SK-N-SH treated with all-trans-retinoic acid at 6 μM for 48 hours (cell line): ENCODE results near the gene PRKAG2.

ENCODE experiments used
- ATAC-seq: fragments of 200-7000 bp; cut with Tn5 transposase; 3 replicates; pipeline ENCODE4 v1.9.1; 2020; ENCODE audit warnings: mild to moderate bottlenecking, moderate library complexity
- ARNTL ChIP-seq: fragments of 450-650 bp; formaldehyde crosslinking; IDR thresholded peaks from 2 replicates; pipeline ENCODE4 v1.5.0; 2020; ENCODE audit warnings: low read depth, mild to moderate bottlenecking, moderate library complexity, borderline replicate concordance
- BACH2 ChIP-seq: fragments of 250-450 bp; sonication (Bioruptor Pico); IDR thresholded peaks from 2 replicates; pipeline ENCODE4 v1.9.0; 2021; ENCODE audit warnings: mild to moderate bottlenecking, borderline replicate concordance
- CSDC2 ChIP-seq: fragments of 250-450 bp; sonication (Bioruptor Pico); IDR thresholded peaks from 2 replicates; pipeline ENCODE4 v1.5.0; 2020; ENCODE audit warnings: mild to moderate bottlenecking, moderate library complexity
- ESRRG ChIP-seq: fragments of 250-450 bp; sonication (Bioruptor Pico); IDR thresholded peaks from 2 replicates; pipeline ENCODE4 v1.6.1; 2021; ENCODE audit warnings: mild to moderate bottlenecking
- GLIS3 ChIP-seq: fragments of 250-450 bp; sonication (Bioruptor Pico); IDR thresholded peaks from 2 replicates; pipeline ENCODE4 v1.5.0; 2020; ENCODE audit warnings: mild to moderate bottlenecking, moderate library complexity
- ISL1 ChIP-seq: fragments of 250-450 bp; sonication (Bioruptor Pico); IDR thresholded peaks from 2 replicates; pipeline ENCODE4 v2.1.2; 2022; ENCODE audit warnings: mild to moderate bottlenecking, moderate library complexity
- OSR1 ChIP-seq: fragments of 250-450 bp; sonication (Bioruptor Pico); IDR thresholded peaks from 2 replicates; pipeline ENCODE4 v1.8.0; 2022; ENCODE audit warnings: moderate library complexity, mild to moderate bottlenecking, inconsistent platforms
- PPARA ChIP-seq: fragments of 250-450 bp; sonication (Bioruptor Pico); IDR thresholded peaks from 2 replicates; pipeline ENCODE4 v1.5.0; 2020; ENCODE audit warnings: mild to moderate bottlenecking, borderline replicate concordance
- SNAI2 ChIP-seq: fragments of 250-450 bp; sonication (Bioruptor Pico); IDR thresholded peaks from 2 replicates; pipeline ENCODE4 v1.5.0; 2020; ENCODE audit warnings: mild to moderate bottlenecking, moderate library complexity
- TCF4 ChIP-seq: fragments of 250-450 bp; sonication (Bioruptor Pico); IDR thresholded peaks from 2 replicates; pipeline ENCODE4 v1.8.0; 2021; ENCODE audit warnings: mild to moderate bottlenecking, moderate library complexity, borderline replicate concordance
- TOX ChIP-seq: fragments of 250-450 bp; sonication (Bioruptor Pico); IDR thresholded peaks from 2 replicates; pipeline ENCODE4 v1.8.0; 2021; ENCODE audit warnings: mild to moderate bottlenecking, moderate library complexity, borderline replicate concordance
- ZC3H10 ChIP-seq: fragments of 250-450 bp; sonication (Bioruptor Pico); IDR thresholded peaks from 2 replicates; pipeline ENCODE4 v1.5.1; 2021; ENCODE audit warnings: mild to moderate bottlenecking, moderate library complexity
- ZFP3 ChIP-seq: fragments of 250-450 bp; sonication (Bioruptor Pico); IDR thresholded peaks from 2 replicates; pipeline ENCODE4 v1.5.0; 2020; ENCODE audit warnings: mild to moderate bottlenecking, moderate library complexity
- ZNF565 ChIP-seq: fragments of 450-650 bp; formaldehyde crosslinking; conservative IDR thresholded peaks from 2 replicates; pipeline ENCODE4 v1.5.0; 2020; ENCODE audit warnings: low read depth, mild to moderate bottlenecking, moderate library complexity
- ZNF70 ChIP-seq: fragments of 450-650 bp; formaldehyde crosslinking; IDR thresholded peaks from 2 replicates; pipeline ENCODE4 v1.5.0; 2020; ENCODE audit warnings: mild to moderate bottlenecking, moderate library complexity
- ZNF8 ChIP-seq: fragments of 450-650 bp; formaldehyde crosslinking; IDR thresholded peaks from 2 replicates; pipeline ENCODE4 v1.5.0; 2020; ENCODE audit warnings: mild to moderate bottlenecking, moderate library complexity
- TF ChIP-seq, protein P1 (sequence below): fragments of 250-450 bp; sonication (Bioruptor Pico); IDR thresholded peaks from 2 replicates; pipeline ENCODE4 v1.5.0; 2020; ENCODE audit warnings: mild to moderate bottlenecking, moderate library complexity
- TF ChIP-seq, protein P2 (sequence below): fragments of 250-450 bp; sonication (Bioruptor Pico); IDR thresholded peaks from 2 replicates; pipeline ENCODE4 v1.5.1; 2020; ENCODE audit warnings: low read depth, mild to moderate bottlenecking, moderate library complexity
- TF ChIP-seq, protein P3 (sequence below): fragments of 250-450 bp; sonication (Bioruptor Pico); IDR thresholded peaks from 2 replicates; pipeline ENCODE4 v1.5.1; 2021; ENCODE audit warnings: mild to moderate bottlenecking, moderate library complexity
- TF ChIP-seq, protein P4 (sequence below): fragments of 250-450 bp; sonication (Bioruptor Pico); IDR thresholded peaks from 2 replicates; pipeline ENCODE4 v1.8.0; 2020; ENCODE audit warnings: mild to moderate bottlenecking, moderate library complexity, borderline replicate concordance
- TF ChIP-seq, protein P5 (sequence below): fragments of 250-450 bp; sonication (Bioruptor Pico); IDR thresholded peaks from 2 replicates; pipeline ENCODE4 v1.8.0; 2021; ENCODE audit warnings: low read depth, mild to moderate bottlenecking, moderate library complexity, borderline replicate concordance

PRKAG2 gene

DNA sequence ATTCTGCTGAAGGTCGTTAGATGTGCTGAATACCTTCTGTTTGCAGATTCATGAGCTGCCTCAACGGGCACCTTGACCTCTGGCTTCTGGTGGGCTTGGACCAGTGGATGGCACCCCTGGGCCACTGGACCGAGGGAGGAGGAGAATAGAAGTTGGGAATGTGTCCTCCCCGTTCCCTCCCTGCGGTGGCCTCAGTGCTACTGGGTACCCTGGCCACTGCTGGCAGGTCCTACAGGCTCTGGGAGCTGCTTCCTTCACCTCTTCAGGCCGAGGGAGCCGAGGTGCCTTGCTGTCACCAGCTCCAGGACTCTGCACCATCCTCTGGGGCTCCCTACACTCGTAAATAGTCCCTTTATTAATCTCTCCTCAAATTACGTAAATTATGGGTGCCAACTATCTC is 47.1 kb upstream of the PRKAG2 start:
- TF ChIP-seq, protein P1, sequence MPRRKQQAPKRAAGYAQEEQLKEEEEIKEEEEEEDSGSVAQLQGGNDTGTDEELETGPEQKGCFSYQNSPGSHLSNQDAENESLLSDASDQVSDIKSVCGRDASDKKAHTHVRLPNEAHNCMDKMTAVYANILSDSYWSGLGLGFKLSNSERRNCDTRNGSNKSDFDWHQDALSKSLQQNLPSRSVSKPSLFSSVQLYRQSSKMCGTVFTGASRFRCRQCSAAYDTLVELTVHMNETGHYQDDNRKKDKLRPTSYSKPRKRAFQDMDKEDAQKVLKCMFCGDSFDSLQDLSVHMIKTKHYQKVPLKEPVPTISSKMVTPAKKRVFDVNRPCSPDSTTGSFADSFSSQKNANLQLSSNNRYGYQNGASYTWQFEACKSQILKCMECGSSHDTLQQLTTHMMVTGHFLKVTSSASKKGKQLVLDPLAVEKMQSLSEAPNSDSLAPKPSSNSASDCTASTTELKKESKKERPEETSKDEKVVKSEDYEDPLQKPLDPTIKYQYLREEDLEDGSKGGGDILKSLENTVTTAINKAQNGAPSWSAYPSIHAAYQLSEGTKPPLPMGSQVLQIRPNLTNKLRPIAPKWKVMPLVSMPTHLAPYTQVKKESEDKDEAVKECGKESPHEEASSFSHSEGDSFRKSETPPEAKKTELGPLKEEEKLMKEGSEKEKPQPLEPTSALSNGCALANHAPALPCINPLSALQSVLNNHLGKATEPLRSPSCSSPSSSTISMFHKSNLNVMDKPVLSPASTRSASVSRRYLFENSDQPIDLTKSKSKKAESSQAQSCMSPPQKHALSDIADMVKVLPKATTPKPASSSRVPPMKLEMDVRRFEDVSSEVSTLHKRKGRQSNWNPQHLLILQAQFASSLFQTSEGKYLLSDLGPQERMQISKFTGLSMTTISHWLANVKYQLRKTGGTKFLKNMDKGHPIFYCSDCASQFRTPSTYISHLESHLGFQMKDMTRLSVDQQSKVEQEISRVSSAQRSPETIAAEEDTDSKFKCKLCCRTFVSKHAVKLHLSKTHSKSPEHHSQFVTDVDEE (CRISPR knock-in tag): no peak
- no peak for TF ChIP-seq SNAI2 (CRISPR knock-in tag)
- no peak for TF ChIP-seq ZC3H10 (CRISPR knock-in tag)
- ATAC-seq: no peak

DNA sequence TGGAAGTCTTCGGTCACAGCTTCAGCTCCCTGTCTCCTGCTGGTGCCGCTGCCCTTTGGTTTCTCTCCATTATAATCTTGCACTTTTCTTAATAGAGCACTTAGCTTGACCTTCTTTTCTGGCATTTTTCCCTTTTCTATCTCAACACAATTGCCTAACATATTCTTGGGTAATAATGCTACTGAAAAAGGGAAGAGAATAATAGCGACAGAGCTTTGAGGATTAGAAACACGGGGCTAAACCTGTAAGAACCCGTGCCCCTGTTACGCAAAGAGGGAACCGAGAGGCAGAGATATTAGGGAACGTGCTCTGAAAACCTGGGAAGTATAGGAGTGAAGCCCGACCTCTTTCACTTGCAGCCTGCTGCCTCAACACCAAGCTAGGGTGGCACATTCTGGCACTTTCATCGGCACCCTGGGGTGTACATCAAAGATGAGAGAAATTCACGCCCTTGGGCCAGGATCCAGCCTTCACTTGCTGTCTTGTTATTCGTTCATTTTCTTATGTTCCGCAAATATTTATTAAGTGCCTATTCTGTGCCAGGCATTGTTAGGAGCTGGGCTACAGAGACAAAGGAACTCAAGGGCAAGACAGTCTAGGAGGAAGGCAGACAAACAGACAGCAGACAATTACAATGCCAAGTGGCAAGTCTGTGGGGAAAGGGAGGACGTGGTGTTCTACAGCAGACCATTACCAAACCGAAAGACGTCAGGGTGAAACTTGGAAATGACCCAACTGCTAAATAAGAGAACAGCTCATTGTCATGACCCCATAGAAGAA is 46.4 kb upstream of the PRKAG2 start:
- TF ChIP-seq, protein P2, sequence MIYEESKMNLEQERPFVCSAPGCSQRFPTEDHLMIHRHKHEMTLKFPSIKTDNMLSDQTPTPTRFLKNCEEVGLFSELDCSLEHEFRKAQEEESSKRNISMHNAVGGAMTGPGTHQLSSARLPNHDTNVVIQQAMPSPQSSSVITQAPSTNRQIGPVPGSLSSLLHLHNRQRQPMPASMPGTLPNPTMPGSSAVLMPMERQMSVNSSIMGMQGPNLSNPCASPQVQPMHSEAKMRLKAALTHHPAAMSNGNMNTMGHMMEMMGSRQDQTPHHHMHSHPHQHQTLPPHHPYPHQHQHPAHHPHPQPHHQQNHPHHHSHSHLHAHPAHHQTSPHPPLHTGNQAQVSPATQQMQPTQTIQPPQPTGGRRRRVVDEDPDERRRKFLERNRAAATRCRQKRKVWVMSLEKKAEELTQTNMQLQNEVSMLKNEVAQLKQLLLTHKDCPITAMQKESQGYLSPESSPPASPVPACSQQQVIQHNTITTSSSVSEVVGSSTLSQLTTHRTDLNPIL (CRISPR knock-in tag): no peak
- TF ChIP-seq ZNF8 (CRISPR knock-in tag) (no peak), CSDC2 (CRISPR knock-in tag) (no peak), ISL1 (CRISPR knock-in tag) (no peak), SNAI2 (CRISPR knock-in tag) (no peak)
- ATAC-seq: no peak

DNA sequence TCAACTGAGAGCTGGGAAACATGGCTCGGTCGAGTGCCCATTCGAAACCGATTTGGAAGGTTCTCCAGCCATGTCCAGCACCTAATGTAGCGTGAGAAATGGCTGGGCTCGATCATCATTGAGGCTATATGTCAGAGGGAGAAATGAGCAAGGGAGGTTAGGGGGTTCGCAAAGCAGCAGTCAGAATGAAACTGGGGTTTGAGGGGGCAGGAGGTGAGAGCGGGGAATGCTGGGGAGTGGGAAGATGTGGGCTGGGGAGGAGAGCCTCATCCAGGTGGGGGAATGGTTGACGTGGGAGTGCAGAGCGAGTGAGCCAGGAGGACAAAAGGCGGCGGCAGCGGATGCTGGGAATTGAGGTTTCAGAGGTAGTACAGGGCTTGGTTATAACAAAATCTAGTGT is 44.5 kb upstream of the PRKAG2 start:
- ATAC-seq: no peak
- TF ChIP-seq, protein P1 (CRISPR knock-in tag): no peak
- TF ChIP-seq, protein P3, sequence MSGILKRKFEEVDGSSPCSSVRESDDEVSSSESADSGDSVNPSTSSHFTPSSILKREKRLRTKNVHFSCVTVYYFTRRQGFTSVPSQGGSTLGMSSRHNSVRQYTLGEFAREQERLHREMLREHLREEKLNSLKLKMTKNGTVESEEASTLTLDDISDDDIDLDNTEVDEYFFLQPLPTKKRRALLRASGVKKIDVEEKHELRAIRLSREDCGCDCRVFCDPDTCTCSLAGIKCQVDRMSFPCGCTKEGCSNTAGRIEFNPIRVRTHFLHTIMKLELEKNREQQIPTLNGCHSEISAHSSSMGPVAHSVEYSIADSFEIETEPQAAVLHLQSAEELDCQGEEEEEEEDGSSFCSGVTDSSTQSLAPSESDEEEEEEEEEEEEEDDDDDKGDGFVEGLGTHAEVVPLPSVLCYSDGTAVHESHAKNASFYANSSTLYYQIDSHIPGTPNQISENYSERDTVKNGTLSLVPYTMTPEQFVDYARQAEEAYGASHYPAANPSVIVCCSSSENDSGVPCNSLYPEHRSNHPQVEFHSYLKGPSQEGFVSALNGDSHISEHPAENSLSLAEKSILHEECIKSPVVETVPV (CRISPR knock-in tag): no peak
- TF ChIP-seq ZFP3 (CRISPR knock-in tag) (no peak), ESRRG (no peak), PPARA (no peak), ZNF70 (no peak), ISL1 (CRISPR knock-in tag) (no peak), GLIS3 (no peak), TOX (CRISPR knock-in tag) (no peak), TCF4 (CRISPR knock-in tag) (no peak), ARNTL (CRISPR knock-in tag) (no peak), ZC3H10 (CRISPR knock-in tag) (no peak), CSDC2 (CRISPR knock-in tag) (no peak), ZNF565 (CRISPR knock-in tag) (no peak), BACH2 (no peak), OSR1 (CRISPR knock-in tag) (no peak), ZNF8 (CRISPR knock-in tag) (no peak)
- TF ChIP-seq, protein P4, sequence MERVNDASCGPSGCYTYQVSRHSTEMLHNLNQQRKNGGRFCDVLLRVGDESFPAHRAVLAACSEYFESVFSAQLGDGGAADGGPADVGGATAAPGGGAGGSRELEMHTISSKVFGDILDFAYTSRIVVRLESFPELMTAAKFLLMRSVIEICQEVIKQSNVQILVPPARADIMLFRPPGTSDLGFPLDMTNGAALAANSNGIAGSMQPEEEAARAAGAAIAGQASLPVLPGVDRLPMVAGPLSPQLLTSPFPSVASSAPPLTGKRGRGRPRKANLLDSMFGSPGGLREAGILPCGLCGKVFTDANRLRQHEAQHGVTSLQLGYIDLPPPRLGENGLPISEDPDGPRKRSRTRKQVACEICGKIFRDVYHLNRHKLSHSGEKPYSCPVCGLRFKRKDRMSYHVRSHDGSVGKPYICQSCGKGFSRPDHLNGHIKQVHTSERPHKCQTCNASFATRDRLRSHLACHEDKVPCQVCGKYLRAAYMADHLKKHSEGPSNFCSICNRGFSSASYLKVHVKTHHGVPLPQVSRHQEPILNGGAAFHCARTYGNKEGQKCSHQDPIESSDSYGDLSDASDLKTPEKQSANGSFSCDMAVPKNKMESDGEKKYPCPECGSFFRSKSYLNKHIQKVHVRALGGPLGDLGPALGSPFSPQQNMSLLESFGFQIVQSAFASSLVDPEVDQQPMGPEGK: no peak
- TF ChIP-seq, protein P2 (CRISPR knock-in tag): no peak
- TF ChIP-seq, protein P5, sequence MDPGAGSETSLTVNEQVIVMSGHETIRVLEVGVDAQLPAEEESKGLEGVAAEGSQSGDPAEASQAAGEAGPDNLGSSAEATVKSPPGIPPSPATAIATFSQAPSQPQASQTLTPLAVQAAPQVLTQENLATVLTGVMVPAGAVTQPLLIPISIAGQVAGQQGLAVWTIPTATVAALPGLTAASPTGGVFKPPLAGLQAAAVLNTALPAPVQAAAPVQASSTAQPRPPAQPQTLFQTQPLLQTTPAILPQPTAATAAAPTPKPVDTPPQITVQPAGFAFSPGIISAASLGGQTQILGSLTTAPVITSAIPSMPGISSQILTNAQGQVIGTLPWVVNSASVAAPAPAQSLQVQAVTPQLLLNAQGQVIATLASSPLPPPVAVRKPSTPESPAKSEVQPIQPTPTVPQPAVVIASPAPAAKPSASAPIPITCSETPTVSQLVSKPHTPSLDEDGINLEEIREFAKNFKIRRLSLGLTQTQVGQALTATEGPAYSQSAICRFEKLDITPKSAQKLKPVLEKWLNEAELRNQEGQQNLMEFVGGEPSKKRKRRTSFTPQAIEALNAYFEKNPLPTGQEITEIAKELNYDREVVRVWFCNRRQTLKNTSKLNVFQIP (CRISPR knock-in tag): no peak
